PC-9 (cell line): ENCODE measurements around the gene SAFB2.

Experiments
- EZH2 ChIP-seq: fragments of 200-600 bp; sonication (generic); IDR thresholded peaks from 2 replicates; pipeline ENCODE4 v1.8.0; 2017; ENCODE audit warnings: antibody characterized with exemption, low read depth
- TF ChIP-seq, protein P1 (sequence below): fragments of 200-600 bp; sonication (generic); conservative IDR thresholded peaks from 2 replicates; pipeline ENCODE4 v1.6.1; 2017; ENCODE audit warnings: mixed run types, antibody characterized with exemption, mild to moderate bottlenecking, moderate library complexity

DNA sequence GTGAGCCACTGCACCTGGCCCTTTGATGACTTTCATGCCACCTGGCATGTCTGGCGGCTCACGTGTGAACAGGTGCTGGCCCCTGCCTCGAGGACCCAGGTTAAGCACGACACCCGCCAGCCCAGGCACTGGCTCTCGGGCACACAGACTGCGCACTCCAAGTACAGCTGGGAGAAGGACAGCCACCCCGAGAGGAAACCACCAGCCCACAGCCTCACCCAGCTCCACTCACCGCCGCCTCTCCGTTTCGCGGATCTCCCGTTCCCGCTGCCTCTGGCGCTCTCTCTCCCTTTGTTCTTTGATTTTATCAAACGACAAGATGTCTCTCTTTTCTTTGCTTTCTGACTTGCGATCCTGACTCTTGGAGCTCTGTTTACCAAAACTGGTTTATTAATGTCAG, 27.4 kb downstream of the SAFB2 start:
- TF ChIP-seq EZH2 = no peak
- TF ChIP-seq, protein P1, sequence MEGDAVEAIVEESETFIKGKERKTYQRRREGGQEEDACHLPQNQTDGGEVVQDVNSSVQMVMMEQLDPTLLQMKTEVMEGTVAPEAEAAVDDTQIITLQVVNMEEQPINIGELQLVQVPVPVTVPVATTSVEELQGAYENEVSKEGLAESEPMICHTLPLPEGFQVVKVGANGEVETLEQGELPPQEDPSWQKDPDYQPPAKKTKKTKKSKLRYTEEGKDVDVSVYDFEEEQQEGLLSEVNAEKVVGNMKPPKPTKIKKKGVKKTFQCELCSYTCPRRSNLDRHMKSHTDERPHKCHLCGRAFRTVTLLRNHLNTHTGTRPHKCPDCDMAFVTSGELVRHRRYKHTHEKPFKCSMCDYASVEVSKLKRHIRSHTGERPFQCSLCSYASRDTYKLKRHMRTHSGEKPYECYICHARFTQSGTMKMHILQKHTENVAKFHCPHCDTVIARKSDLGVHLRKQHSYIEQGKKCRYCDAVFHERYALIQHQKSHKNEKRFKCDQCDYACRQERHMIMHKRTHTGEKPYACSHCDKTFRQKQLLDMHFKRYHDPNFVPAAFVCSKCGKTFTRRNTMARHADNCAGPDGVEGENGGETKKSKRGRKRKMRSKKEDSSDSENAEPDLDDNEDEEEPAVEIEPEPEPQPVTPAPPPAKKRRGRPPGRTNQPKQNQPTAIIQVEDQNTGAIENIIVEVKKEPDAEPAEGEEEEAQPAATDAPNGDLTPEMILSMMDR = no peak
